A549 treated with Hydrocortisone at 1 μM for 4 hours (cell line): ENCODE measurements around the gene LIN9. TPM values are rescaled to one million over a fixed set of nuclear protein-coding genes. Genes with fewer than 3 reads are reported as not detected.

Source experiments
- total RNA-seq: library from RNA; stranded (reverse); fragments of 200-300 nt; extraction: Qiagen RNA extraction; gene quantifications from 5 replicates; pipeline ENCODE4 v1.2.3, GENCODE V29; 2022

LIN9 gene
- total RNA-seq, result 5.1 to 7.7 TPM (median 7.0 TPM) in 5 replicates

GRCh38 chr1:226308723-226309397, at the start of gene LIN9:
Gene LIN9, minus strand, starts transcription at chr1:226309164. Its CDS starts 25 bp downstream, at chr1:226309139.

DNA sequence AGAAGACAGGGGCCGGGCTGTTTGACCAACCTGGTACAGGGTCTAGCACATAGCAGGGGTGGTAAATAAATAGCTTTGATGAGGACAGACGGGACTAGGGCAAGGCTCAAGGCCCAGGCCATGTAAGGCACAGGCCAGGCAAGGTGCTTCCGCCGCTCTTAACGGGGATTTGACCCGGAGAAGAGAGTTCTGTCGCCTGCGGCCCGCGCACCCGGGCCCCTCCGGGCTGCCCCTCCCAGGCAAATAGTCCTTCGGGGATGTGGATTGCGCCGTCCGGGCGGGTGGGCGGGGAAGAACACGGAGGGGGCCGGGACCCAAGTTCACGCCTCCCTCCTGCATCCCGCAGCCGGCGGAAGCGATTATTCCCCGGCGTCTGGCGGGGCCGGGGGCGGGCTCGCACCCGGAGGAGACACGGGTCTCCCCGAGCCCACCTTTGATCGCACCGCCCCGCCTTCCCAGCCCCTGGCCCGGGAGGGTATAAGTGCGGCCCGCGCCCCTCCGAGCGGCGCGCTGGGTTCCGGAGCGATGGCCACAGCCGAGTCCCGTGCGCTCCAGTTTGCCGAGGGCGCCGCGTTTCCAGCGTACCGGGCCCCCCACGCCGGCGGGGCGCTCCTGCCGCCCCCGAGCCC, 85.7 kb downstream of the LIN9 start, which contains the start of gene MIXL1:
MIXL1 (plus strand) TSS at position 508 of the 629 bp plus-strand sequence; CDS start at position 526, 18 bp downstream.

DNA sequence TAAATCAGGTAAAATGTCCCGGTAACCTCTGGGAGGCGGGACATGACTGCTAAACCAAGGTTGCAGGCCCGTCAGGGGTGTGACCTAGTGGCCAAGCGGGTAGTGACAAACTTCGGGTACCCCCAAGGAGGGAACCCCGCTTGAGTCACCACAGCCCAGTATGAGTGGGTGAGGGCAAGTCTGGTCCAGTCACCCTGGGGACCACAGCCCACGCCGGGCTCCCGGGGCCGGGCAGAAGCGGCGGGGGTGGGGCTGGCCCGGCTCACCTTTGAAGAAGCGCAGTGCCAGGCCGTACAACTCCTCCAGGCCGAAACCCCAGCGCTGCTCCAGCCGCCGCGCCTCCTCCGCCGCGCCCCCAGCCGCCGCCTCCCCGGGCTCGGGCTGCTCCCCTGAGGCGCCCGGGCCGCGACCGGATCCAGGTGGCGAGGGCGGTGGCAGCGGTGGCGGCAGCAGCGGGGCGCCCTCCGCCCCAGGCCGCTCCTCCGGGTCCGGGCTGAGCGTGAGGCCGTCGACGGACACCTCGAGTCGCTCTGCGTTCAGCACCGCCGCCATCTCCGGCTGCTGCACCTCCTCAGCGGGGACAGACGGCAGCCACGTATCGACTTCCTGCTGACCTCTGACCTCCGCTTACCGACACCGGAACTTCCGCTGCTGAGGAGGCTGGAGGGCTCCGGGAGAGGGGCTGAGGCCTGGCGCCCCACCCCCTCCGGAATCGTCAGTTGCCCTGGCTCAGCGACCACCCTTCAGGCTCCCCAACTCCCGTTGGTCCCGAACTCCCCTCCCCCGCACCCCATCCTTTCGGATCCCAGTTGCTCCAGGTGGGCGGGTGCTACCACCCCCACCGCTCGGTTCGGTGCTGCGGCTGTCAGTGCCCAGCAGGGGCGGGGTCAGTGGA, 122.6 kb downstream of the LIN9 start, which contains the start of gene ACBD3:
ACBD3 (minus strand) TSS at position 618 of the 895 bp plus-strand sequence; CDS start at position 552, 66 bp downstream.

Other genes starting within 250 kb of the LIN9 start
- gene H3-3A, start 246.4 kb downstream of the LIN9 start, total RNA-seq, result 400 to 443 TPM (median 403 TPM) in 5 replicates
- 21.6 to 30.2 TPM (median 23.6 TPM) in 5 replicates for gene ACBD3, start 122.4 kb downstream of the LIN9 start, total RNA-seq
- gene MIXL1, start 85.5 kb downstream of the LIN9 start, total RNA-seq, result 0.03 to 0.21 TPM (median 0.13 TPM) in 3 of 5 replicates, not detected in the others
- 94.6 to 133 TPM (median 103 TPM) in 5 replicates for gene PARP1, start 98.9 kb upstream of the LIN9 start, total RNA-seq
- gene STUM, start 239.6 kb upstream of the LIN9 start, total RNA-seq, result not detected in 5 replicates